Middle frontal gyrus (tissue), 1 donor: ENCODE measurements around the gene UBXN2A.
"Not testable (repeated sequence)": the region's sequence is repeated elsewhere in the genome, so short reads cannot be mapped to it uniquely, and the experiment has no call there.

Source experiments
- DNase-seq: peaks from one replicate; pipeline ENCODE4 v3.0.0-alpha.2; 2015; ENCODE audit warnings: low spot score; ENCODE audit errors: extremely low spot score

Gene UBXN2A

GRCh38 chr2:23940718-23941620 lies 706 bp downstream of the UBXN2A start:
- DNase-seq, result no peak

- DNase-seq, result no peak
Measured at GRCh38 chr2:23941644-23942043, 1.4 kb downstream of the UBXN2A start.

- DNase-seq, result no peak
Measured at GRCh38 chr2:23943666-23944065, 3.4 kb downstream of the UBXN2A start.

GRCh38 chr2:23944527-23944926 lies 4.3 kb downstream of the UBXN2A start:
- no peak for DNase-seq

GRCh38 chr2:23944976-23945375 lies 4.7 kb downstream of the UBXN2A start:
- no peak for DNase-seq

GRCh38 chr2:23947350-23947749 lies 7.1 kb downstream of the UBXN2A start:
- DNase-seq, result no peak

GRCh38 chr2:23952558-23952957 lies 12.3 kb downstream of the UBXN2A start:
- not testable (repeated sequence) for DNase-seq

GRCh38 chr2:23953625-23954024 lies 13.4 kb downstream of the UBXN2A start:
- no peak for DNase-seq

- no peak for DNase-seq
Measured at GRCh38 chr2:23954325-23955014, 14.2 kb downstream of the UBXN2A start.

GRCh38 chr2:23967846-23968245 lies 27.6 kb downstream of the UBXN2A start:
- no peak for DNase-seq

- DNase-seq, result no peak
Measured at GRCh38 chr2:23976883-23977282, 36.6 kb downstream of the UBXN2A start.

GRCh38 chr2:23988371-23988770 lies 48.1 kb downstream of the UBXN2A start:
- DNase-seq, result no peak

GRCh38 chr2:23992931-23993330 lies 52.7 kb downstream of the UBXN2A start:
- no peak for DNase-seq

GRCh38 chr2:23993736-23994269 lies 53.5 kb downstream of the UBXN2A start:
- no peak for DNase-seq

- no peak for DNase-seq
Measured at GRCh38 chr2:23994567-23994966, 54.3 kb downstream of the UBXN2A start.

GRCh38 chr2:24007693-24008092 lies 67.4 kb downstream of the UBXN2A start:
- no peak for DNase-seq

GRCh38 chr2:24008672-24009366 lies 68.6 kb downstream of the UBXN2A start:
- no peak for DNase-seq

GRCh38 chr2:24009367-24009679 lies 69.1 kb downstream of the UBXN2A start:
- DNase-seq, result no peak

- no peak for DNase-seq
Measured at GRCh38 chr2:24009680-24010476, 69.6 kb downstream of the UBXN2A start, which contains the start of gene MFSD2B. MFSD2B (plus strand) TSS chr2:24010085; CDS start chr2:24010097, 12 bp downstream.

- DNase-seq, result no peak
Measured at GRCh38 chr2:24010477-24011249, 70.4 kb downstream of the UBXN2A start.
